GM19351 (cell line): ENCODE measurements around the gene PSMD13.
A peak's percentile ranks its signal among the peaks of the same experiment; 100 is the strongest.
"Not testable (repeated sequence)": the region's sequence is repeated elsewhere in the genome, so short reads cannot be mapped to it uniquely, and the experiment has no call there.

Source experiments
- ATAC-seq: cut with Tn5 transposase; IDR thresholded peaks from one replicate; pipeline ENCODE4 v1.9.1; 2021; ENCODE audit warnings: mild to moderate bottlenecking, moderate library complexity; ENCODE audit not compliant: unreplicated experiment

The PSMD13 gene

GRCh38 chr11:216081-216974 lies 20.4 kb upstream of the PSMD13 start:
- ATAC-seq: no peak

GRCh38 chr11:217704-218103 lies 19.1 kb upstream of the PSMD13 start:
- no peak for ATAC-seq

- ATAC-seq: no peak
These were observed 17.8 kb upstream of the PSMD13 start for GRCh38 chr11:218815-219593.

- not testable (repeated sequence) for ATAC-seq
These were observed 16.0 kb upstream of the PSMD13 start for GRCh38 chr11:220641-221215.

- ATAC-seq: no peak
These were observed 15.2 kb upstream of the PSMD13 start for GRCh38 chr11:221539-221938.

- no peak for ATAC-seq
These were observed 14.6 kb upstream of the PSMD13 start for GRCh38 chr11:221998-222789.

- ATAC-seq: no peak
These were observed 13.6 kb upstream of the PSMD13 start for GRCh38 chr11:223026-223789.

- no peak for ATAC-seq
These were observed 12.9 kb upstream of the PSMD13 start for GRCh38 chr11:223884-224283.

GRCh38 chr11:224424-224823 lies 12.4 kb upstream of the PSMD13 start:
- no peak for ATAC-seq

- ATAC-seq: no peak
These were observed 10.9 kb upstream of the PSMD13 start for GRCh38 chr11:225734-226453.

GRCh38 chr11:227824-228379 lies 8.9 kb upstream of the PSMD13 start:
- ATAC-seq: no peak

GRCh38 chr11:230431-230830 lies 6.3 kb upstream of the PSMD13 start:
- no peak for ATAC-seq

GRCh38 chr11:232783-233565 lies 3.8 kb upstream of the PSMD13 start:
- no peak for ATAC-seq

GRCh38 chr11:235180-235579 lies 1.6 kb upstream of the PSMD13 start:
- ATAC-seq: no peak

- ATAC-seq: peak; percentile 17
These were observed 1.2 kb upstream of the PSMD13 start for GRCh38 chr11:235609-235996.

- peak; percentile 78 for ATAC-seq
These were observed 591 bp upstream of the PSMD13 start, which contains the start of gene SIRT3 for GRCh38 chr11:235997-236773. SIRT3 (minus strand) TSS chr11:236342; CDS start chr11:236328, 14 bp downstream.

- ATAC-seq: not testable (repeated sequence)
These were observed 1.6 kb downstream of the PSMD13 start for GRCh38 chr11:238346-238745.
